ENCODE measurements around the gene ZFAND3. TPM values are rescaled to one million over a fixed set of nuclear protein-coding genes. Genes with fewer than 3 reads are reported as not detected.

The ZFAND3 gene
- total RNA-seq, 1 donor from 2014 or later = 131 TPM

DNA sequence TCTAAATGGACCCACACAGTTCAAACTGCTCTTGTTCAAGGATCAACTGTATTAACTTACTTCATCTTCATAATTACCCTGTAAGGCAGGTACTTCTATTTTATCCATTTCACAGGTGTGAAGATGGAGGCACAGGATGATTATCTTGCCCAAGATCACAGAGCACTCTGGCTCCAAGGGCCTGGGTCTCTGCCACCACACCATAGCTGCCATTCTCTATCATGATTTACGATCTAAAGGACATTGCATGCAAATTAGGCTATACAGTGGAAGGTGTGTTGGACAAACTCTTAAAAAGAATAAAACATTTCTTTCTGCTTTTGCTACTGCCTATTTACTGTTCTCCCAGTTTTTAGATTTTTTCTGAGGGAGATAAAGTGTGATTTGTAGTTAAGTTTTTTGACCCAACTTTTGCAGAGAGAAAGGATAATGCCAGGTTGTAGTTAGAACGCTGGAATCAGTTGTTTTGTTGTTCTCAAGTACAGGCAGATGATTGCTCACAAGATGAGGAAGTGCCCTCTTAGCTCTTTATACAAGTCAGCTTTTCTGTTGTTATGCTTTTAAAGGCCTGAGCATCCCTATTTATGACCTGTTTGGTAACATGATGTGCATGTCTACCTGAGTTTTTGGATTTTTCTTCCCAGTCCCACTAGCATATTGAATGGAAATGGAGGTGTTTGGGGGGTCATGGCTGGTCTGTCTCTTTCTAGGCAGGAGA lies 247.9 kb downstream of the ZFAND3 start:
- DNase-seq (ENCODE audit: low read depth) (no peak), FAIRE-seq (no peak)
- Histone ChIP-seq H3K9me3 (ENCODE audit: insufficient read depth, low read depth, low read length) (no peaks in the 10 kb centered on the region), H4K20me1 (ENCODE audit: insufficient read depth, low read length) (peaks cover 66% of the 10 kb centered on the region), H3K4me2 (ENCODE audit: low read length) (no peak overlapping the region), H3K27me3 (ENCODE audit: insufficient read depth, low read length) (no peaks in the 10 kb centered on the region), H3K9ac (ENCODE audit: low read length) (no peak overlapping the region), H3K36me3 (ENCODE audit: insufficient read depth, low read length) (peaks cover 10% of the 10 kb centered on the region), H3K79me2 (ENCODE audit: insufficient read depth, low read length) (peaks cover 33% of the 10 kb centered on the region), H2AFZ (ENCODE audit: low read depth, low read length) (no peak overlapping the region), H3K4me3 (ENCODE audit: insufficient read depth, low read depth, low read length) (no peak overlapping the region), H3K4me1 (ENCODE audit: insufficient read depth, low read length) (no peaks in the 10 kb centered on the region), H3K27ac (ENCODE audit: low read depth, low read length) (no peak overlapping the region)
- Mint-ChIP-seq H3K27me3 (ENCODE audit: low read depth, unreplicated experiment) (no peaks in the 10 kb centered on the region), H3K4me1 (ENCODE audit: low read depth, unreplicated experiment) (no peaks in the 10 kb centered on the region), H3K27ac (ENCODE audit: unreplicated experiment) (no peak overlapping the region), H3K36me3 (ENCODE audit: low read depth, unreplicated experiment) (peaks cover 13% of the 10 kb centered on the region), H3K4me3 (ENCODE audit: unreplicated experiment) (no peak overlapping the region), H3K9me3 (ENCODE audit: unreplicated experiment) (no peaks in the 10 kb centered on the region)
- TF ChIP-seq EZH2 (IDR thresholded peaks at IDR 0.05; ENCODE audit: insufficient read depth, low read length) = no peak
- TF ChIP-seq, protein P1, sequence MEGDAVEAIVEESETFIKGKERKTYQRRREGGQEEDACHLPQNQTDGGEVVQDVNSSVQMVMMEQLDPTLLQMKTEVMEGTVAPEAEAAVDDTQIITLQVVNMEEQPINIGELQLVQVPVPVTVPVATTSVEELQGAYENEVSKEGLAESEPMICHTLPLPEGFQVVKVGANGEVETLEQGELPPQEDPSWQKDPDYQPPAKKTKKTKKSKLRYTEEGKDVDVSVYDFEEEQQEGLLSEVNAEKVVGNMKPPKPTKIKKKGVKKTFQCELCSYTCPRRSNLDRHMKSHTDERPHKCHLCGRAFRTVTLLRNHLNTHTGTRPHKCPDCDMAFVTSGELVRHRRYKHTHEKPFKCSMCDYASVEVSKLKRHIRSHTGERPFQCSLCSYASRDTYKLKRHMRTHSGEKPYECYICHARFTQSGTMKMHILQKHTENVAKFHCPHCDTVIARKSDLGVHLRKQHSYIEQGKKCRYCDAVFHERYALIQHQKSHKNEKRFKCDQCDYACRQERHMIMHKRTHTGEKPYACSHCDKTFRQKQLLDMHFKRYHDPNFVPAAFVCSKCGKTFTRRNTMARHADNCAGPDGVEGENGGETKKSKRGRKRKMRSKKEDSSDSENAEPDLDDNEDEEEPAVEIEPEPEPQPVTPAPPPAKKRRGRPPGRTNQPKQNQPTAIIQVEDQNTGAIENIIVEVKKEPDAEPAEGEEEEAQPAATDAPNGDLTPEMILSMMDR (IDR thresholded peaks at IDR 0.05; ENCODE audit: insufficient read depth, low read depth, low read length) = no peak

DNA sequence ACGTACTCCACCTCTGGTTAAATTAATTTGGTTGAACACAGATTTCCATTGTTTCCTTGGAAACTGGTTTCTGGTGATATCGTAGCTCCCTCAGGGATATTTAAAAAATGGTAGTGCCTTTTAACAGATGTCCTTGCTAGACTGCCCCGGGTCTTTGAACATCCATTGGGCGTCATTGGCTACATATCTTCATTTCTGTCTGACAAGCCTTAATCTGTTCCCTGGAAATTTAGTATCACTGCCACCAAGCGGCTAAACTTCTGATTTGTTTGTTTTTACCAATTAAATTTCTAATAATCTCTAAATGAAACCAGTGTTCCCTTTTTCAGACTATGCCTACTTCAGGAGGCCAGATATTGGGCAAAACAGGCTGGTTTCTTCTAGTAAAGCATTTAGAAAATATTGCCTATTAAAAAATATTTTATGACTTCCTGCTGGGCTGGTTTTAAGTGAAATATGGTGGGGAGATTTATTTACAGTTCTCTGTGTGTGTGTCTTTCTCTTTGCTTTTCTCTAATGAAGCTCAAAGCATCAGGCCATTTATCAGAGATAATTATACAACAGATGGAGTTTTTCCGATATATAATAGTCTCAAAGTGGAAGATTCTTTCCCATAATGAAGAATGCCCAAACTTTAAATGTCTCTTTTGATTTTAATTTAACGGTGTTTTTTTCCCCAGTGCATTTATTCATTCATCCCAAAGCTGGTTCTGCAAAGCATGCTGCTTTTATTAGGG lies 249.5 kb downstream of the ZFAND3 start:
- Histone ChIP-seq H3K27ac (ENCODE audit: low read depth, low read length) (no peak overlapping the region), H3K27me3 (ENCODE audit: insufficient read depth, low read length) (no peaks in the 10 kb centered on the region), H3K4me2 (ENCODE audit: low read length) (no peak overlapping the region), H3K9me3 (ENCODE audit: insufficient read depth, low read depth, low read length) (no peaks in the 10 kb centered on the region), H3K79me2 (ENCODE audit: insufficient read depth, low read length) (peaks cover 39% of the 10 kb centered on the region), H3K36me3 (ENCODE audit: insufficient read depth, low read length) (peaks cover 3% of the 10 kb centered on the region), H3K4me1 (ENCODE audit: insufficient read depth, low read length) (no peaks in the 10 kb centered on the region), H3K4me3 (ENCODE audit: insufficient read depth, low read depth, low read length) (no peak overlapping the region), H3K9ac (ENCODE audit: low read length) (no peak overlapping the region), H4K20me1 (ENCODE audit: insufficient read depth, low read length) (peaks cover 73% of the 10 kb centered on the region), H2AFZ (ENCODE audit: low read depth, low read length) (no peak overlapping the region)
- no peaks in the 10 kb centered on the region for H3K27me3 Mint-ChIP-seq (ENCODE audit: low read depth, unreplicated experiment)
- no peak overlapping the region for H3K4me3 Mint-ChIP-seq (ENCODE audit: unreplicated experiment)
- H3K4me1 Mint-ChIP-seq (ENCODE audit: low read depth, unreplicated experiment) = peaks cover 2% of the 10 kb centered on the region
- TF ChIP-seq, protein P1 (IDR thresholded peaks at IDR 0.05; ENCODE audit: insufficient read depth, low read depth, low read length) = no peak
- no peak for TF ChIP-seq EZH2 (IDR thresholded peaks at IDR 0.05; ENCODE audit: insufficient read depth, low read length)
- DNase-seq (ENCODE audit: low read depth) (no peak), FAIRE-seq (no peak)
- no peak overlapping the region for H3K27ac Mint-ChIP-seq (ENCODE audit: unreplicated experiment)
- H3K9me3 Mint-ChIP-seq (ENCODE audit: unreplicated experiment) = no peaks in the 10 kb centered on the region
- peaks cover 9% of the 10 kb centered on the region for H3K36me3 Mint-ChIP-seq (ENCODE audit: low read depth, unreplicated experiment)

Data from astrocyte (in vitro differentiated cells and primary cell).